PC-3 (cell line): ENCODE data around the gene KIRREL1.

ENCODE experiments used
- EZH2 ChIP-seq: fragments of 300-600 bp; sonication (generic); IDR thresholded peaks from one replicate; pipeline ENCODE4 v1.6.1; 2017; ENCODE audit warnings: antibody characterized with exemption, mild to moderate bottlenecking, low read length; ENCODE audit not compliant: unreplicated experiment
- EZH2phosphoT487 ChIP-seq: fragments of 300-600 bp; sonication (generic); IDR thresholded peaks from 2 replicates; pipeline ENCODE4 v1.6.1; 2018; ENCODE audit warnings: mild to moderate bottlenecking, antibody characterized with exemption, low read length, borderline replicate concordance
- TF ChIP-seq, protein P1 (sequence below): fragments of 300-600 bp; sonication (generic); conservative IDR thresholded peaks from 2 replicates; pipeline ENCODE4 v1.5.1; 2017; ENCODE audit warnings: antibody characterized with exemption, low read depth, mild to moderate bottlenecking, low read length

DNA sequence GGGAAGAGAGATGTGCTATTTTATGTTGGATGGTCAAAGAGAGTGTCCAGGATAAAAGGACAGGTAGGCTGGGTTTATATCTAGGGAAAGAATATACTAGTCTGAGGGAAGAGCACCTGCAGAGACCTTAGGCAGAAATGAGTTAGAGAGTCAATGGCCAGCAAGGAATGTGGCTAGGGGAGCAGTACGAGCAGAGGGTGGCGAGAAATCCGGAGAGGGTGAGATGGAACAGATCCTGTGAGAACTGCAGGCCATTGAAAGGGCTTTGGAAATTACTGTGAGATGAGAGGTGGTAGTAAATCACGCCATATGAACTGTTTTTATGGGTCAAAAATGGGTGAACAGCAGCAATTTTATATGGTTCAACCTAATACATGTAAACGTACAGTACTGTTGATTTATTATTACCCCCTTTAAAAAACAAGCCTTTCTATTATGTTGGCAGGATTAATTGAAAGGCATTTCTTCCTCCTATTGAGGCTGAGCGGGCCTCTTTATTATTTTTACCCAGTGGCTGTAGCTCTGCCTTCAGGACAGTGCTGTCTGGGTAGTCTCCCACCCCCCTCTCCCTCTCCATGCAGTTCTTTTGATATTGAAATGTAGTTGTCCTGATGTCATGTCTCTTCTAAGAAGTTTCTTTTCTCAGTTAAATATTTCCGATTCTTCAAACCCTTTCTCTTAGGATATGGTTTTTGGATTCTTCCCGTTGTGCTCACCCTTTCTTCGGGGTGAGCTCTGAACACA lies 112.1 kb downstream of the KIRREL1 start:
- TF ChIP-seq, protein P1, sequence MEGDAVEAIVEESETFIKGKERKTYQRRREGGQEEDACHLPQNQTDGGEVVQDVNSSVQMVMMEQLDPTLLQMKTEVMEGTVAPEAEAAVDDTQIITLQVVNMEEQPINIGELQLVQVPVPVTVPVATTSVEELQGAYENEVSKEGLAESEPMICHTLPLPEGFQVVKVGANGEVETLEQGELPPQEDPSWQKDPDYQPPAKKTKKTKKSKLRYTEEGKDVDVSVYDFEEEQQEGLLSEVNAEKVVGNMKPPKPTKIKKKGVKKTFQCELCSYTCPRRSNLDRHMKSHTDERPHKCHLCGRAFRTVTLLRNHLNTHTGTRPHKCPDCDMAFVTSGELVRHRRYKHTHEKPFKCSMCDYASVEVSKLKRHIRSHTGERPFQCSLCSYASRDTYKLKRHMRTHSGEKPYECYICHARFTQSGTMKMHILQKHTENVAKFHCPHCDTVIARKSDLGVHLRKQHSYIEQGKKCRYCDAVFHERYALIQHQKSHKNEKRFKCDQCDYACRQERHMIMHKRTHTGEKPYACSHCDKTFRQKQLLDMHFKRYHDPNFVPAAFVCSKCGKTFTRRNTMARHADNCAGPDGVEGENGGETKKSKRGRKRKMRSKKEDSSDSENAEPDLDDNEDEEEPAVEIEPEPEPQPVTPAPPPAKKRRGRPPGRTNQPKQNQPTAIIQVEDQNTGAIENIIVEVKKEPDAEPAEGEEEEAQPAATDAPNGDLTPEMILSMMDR = no peak
- TF ChIP-seq EZH2phosphoT487 (no peak), EZH2 (no peak)
